DMS153 treated with DMSO at 0.1 percent for 48 hours (cell line): ENCODE data around the gene GGACT.
"Not testable (repeated sequence)": the region's sequence is repeated elsewhere in the genome, so short reads cannot be mapped to it uniquely, and the experiment has no call there.

Source experiments
- DNase-seq: peaks from one replicate; lab custom pipeline; 2025; ENCODE audit not compliant: unreplicated experiment; lab: John Stamatoyannopoulos, UW

The GGACT gene

DNA sequence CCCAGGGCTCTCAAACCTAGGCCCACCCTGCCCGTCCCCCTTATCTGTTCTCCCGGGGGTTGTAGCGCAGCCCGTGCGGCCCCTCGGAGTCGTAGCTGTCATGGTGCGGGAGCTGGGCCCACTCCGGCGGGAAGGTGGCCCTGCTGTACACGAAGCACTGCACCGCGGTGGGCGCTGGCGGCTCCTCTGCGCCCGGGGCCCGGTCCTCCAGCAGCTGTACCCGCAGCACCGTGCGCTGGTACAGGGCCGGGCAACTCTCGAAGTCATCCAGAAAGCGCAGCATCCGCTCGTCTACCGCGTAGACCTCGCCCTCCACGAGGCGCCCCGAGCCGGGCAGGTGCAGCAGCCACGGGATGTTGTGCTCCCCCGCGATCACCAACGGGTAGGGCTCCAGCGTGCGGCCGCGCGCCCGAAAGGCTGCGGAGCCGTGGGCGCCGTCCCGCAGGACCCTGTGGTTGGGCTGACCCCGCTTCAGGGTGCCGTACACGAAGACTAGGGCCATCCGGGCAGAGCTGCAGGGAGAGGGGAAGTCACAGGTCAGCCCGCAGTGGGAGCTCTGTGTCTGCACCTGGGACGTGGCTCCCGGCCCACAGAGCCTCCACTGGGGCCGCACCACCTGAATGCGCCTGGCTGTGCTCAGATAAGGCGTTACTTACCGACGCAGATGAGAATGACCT lies 56.4 kb downstream of the GGACT start:
- no peak for DNase-seq

DNA sequence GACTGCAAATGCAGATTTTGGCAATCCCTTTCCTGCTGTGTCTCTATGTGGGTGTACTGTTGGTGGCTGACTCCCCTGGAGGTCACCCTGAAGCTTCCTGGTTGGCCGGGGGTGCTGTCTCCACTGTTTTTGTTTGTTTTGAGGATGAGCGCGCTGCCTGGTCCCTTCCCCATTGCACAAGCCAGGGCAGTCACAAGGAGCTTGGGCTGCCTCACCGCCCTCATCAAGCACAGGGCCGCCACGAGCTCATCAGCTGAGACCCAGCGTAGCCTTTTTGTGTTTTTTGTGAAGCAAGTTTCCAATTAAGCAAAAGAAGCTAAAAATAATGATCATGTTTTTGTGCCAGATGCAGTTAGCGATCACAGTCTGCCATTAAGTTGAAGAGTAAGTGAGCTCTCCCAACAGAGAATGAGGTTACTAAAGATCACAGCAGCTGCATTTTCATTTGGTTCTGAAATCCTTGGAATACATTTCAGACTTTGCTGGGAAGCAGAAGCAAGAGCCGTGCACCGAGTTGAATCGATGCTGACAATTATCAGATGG lies 57.8 kb downstream of the GGACT start:
- no peak for DNase-seq

DNA sequence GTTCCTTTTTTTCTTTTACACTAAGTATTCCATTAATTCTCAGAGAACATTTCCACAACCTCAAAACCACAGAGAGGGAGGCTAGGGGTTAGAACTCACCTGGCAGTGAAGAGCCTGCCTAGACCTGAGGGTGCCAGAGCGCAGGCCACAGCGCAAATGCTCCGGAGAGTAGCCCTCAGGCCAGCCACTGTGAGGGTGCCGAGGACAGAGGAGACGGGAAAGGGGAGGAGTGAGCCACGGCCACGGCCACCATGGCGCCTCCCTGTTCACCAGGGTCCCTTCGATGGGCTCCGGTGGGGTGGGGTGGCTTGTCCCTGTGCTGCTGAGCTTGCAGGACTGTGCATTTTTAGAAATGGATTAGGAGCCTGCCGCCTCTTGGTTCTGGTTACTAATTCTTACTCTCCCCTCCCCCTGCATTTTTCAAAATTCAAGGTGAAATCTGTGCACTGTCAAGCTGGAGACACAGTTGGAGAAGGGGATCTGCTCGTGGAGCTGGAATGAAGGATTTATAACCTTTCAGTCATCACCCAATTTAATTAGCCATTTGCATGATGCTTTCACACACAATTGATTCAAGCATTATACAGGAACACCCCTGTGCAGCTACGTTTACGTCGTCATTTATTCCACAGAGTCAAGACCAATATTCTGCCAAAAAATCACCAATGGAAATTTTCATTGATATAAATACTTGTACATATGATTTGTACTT lies 58.8 kb downstream of the GGACT start:
- no peak for DNase-seq

DNA sequence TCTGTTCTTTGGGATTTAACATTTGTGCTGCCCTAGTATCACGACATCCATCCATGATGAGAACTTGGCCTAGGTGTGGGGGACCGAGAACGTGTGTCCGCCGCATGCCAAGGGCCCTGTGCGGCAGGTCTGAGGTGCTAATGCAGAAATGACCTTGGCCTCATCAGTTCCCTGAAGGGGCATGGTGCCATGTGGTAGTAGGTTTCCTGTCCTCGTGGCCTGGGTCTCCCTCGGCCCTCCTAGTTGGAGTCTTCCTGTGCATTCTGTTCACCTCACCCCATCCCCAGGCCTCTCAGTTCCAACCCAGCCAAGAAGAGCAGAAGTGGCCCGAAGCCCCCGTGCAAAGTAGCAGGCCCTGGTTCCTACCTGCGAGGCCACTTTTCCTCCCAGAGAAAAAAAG lies 59.8 kb downstream of the GGACT start:
- no peak for DNase-seq

DNA sequence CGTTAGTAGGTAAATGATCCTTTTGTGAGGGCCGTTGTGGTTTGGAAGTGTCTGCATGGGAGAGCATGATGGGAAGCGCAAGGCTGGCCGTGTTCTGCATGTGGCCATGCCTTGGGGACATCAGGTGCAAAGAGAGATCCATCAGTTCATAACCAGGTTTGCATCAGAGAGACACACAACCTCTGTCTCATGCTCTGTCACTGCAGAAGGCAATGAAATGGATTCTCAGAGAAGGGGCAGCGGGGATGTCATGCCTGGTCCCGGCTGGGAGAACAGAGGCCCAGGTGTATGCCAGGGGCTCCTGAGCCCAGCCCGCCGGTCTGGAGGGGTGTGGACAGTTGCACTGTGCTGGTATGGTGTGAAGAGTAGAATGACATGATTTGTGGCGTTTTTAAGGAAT lies 60.2 kb downstream of the GGACT start:
- no peak for DNase-seq

DNA sequence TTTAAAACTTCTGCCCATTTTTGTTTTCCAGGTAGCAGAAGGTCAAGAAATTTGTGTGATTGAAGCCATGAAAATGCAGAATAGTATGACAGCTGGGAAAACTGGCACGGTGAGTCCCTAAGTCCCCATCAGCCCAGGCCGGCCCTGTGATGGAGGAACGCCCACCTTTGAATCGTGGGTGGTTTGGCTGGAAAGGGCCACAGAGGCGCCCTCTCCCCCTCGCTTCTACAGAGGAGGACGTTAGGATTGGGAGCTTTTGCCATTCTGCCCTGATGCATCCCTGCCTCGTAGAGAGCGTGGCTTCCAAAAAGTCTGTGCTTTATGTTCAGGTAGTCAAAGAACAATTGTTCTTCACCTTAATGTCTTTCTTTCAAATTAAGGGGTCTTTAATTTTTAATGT lies 60.9 kb downstream of the GGACT start:
- no peak for DNase-seq

DNA sequence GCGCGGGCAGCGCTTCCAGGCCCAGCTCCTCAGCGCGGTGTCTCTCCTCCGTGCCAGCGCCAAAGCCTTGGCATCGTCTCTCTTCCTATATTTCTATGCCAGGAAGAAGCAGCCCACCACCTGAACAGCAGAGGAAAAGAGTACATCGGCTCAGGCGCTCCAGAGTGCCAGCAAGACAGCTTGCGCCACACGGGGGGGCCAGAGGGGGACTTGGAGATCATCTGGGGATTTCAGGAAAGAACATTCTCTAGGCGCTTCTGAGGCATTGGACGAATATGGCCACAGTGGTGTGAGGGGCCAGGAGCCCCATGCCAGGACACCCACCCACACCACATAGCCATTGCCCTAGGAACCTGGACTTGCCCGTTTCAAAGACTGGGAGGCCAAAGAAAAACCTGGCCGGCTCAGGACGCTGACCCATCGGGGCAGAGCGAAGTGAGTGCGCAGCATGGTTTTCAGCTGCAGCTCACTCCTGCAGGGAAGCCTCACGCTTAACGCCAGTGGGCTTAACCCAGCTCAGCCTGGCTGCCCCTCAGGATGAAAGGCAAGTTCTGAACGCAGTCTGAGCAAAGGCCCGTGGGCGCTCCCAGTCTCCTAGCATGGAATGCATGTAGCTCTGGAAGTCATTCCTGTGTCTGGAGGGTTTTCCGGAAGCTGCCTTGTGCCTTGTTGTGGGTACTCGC lies 62.1 kb downstream of the GGACT start:
- no peak for DNase-seq

DNA sequence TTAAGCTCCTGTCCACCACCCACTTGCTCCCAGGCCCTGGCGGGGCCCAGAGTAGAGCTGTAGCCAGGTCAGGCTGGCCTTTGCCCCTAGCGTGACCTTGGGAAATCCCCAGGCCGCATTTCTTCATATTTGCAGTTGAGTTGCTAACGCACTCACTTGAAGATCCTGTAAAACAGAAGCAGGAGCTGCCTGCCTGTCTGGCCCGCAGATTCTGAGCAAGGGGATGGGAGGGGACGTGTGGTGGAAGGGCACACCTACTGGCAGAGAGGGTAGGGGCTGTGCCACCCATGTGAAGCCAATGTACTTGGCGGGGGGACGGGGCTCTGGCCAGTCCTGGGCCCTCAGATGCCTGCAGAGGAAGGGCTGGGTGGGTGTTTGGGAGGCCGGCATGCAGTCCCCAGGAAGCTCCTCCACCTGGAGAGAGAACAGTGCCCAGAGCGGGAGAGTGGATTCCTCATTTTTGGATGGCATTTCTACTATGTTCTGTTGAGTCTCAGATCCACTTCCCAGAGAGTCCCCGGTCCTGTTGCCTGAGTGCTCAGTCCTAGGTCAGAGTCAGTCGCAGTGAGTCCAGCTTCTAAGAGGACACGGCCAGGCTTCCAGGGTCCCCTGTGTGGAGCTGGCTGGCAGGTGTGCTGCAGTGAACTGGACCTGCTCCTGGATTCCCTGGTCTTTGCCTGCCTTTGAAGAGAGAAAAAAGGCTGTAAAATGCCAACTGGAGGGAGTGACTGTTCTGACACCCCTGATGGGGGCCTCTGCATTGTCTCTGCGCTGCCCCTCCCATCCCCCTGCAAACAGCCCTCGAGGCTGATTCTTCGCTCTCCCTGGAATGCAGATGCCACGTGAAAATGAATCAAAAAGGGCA lies 62.9 kb downstream of the GGACT start:
- no peak for DNase-seq

DNA sequence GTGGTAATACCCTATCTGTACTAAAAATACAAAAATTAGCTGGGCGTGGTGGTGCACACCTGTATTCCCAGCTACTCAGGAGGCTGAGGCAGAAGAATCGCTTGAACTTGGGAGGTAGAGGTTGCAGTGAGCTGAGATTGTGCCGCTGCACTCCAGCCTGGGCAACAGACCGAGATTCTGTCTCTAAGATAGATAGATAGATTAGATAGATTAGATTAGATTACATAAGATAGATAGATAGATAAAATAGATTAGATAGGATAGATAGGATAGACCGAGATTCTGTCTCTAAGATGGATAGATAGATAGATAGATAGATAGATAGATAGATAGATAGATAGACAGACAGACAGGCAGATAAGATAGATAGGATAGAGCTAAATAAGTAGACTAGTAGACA lies 63.9 kb downstream of the GGACT start:
- not testable (repeated sequence) for DNase-seq

DNA sequence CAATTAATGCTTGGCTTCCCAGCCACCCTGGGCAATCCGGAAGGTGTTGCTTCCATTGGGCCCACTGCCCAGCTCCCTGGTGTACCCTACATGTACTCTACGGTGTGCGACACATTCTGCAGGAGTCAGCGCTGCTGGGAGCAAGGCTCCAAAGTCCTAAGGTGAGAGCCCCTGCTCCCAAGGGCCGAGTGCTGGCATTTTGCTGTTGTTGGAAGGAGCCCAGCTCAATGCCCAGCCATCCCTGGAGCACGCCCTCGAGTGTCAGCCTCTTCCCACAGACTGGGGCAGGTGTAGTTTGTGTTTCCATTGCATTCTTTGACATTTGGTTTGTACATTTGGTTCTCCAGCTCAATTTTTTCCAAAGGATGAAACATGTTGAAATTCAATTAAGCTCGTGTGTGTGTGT lies 64.6 kb downstream of the GGACT start:
- DNase-seq = no peak

DNA sequence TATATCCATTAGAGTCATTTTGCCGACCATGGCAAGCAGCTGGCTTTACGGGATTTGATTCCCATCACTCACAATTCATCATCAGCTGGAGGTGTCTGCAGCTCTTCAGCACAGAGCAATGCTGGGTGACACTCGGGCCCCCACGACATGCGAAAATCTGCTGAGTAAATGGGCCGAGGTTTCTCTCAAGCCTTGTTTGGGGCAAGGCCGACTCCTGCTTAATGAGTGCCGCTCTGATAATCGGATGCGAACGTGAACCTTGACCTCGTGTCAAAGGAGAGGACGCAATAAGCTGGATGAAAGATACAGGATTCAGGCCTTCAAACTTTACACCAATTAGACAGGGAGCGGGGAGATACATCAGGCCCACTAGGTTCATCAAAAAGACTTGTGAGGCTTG lies 65.2 kb downstream of the GGACT start:
- DNase-seq = no peak

DNA sequence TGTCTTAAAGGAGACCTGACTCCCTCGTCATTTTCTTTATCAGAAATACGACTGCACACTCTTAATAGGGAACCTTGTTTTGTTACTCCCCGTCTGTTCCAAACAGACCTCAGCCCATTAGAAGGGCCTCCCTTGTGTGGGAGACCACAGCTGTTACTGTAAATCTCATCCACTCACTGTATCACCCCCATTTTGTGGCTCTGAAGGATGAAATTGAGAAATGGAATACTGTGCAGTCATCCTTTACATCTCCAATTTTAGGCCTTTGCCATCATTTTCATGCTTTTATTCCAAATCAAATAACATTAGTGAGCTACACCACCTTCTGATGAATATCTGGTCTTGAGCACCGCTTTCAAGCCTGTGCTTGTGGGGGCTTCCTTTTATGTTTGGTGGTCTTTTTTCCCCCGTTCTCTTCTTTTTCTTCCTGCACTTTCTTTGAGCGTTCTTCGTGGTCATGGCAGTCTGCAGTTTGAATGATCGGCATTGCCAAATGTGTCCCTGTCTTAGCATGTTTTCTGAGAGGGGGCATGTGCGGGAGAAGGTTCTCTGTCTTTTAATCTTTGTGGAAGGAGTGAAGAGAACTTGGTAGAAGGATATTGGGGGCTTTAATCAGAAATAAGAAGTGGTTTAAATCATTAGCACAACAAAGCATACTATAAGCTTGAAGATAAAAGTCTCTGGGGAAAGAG lies 65.8 kb downstream of the GGACT start:
- no peak for DNase-seq

DNA sequence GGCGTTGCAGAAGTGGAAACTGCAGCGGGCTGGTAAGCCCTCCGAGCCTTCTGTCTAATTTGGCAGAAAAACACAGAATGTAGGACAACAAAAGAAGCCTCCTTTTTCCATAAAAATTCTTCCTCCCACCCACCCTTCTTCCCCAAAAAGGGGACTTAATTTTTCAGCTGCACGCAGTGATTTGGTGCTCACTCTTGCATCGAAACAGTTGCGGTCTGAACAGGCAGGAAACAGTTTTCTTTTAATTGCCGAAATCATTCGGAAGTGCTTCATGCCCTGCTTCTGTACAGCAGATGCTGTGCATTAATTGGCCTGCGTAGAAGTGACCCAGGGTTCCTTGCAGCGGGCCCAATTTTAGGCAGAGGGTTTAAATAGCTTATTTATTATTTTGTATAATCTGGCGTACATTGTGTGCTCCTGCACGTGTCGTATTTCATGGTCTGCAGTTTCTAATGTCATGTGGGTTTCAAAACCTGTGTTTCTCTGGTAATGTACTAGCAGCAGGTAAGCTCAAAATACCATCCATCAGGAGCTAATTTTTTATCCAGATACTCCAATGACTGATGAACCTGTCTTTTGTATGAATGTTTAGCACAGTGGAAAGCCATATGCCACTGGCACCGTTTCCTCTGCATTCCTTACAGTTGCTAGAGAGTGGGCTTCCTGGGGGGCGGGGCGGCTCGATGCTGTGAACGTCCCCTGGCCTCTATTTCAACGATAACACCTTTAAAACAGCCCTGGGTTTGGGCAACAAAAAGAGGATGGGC lies 66.6 kb downstream of the GGACT start:
- no peak for DNase-seq

DNA sequence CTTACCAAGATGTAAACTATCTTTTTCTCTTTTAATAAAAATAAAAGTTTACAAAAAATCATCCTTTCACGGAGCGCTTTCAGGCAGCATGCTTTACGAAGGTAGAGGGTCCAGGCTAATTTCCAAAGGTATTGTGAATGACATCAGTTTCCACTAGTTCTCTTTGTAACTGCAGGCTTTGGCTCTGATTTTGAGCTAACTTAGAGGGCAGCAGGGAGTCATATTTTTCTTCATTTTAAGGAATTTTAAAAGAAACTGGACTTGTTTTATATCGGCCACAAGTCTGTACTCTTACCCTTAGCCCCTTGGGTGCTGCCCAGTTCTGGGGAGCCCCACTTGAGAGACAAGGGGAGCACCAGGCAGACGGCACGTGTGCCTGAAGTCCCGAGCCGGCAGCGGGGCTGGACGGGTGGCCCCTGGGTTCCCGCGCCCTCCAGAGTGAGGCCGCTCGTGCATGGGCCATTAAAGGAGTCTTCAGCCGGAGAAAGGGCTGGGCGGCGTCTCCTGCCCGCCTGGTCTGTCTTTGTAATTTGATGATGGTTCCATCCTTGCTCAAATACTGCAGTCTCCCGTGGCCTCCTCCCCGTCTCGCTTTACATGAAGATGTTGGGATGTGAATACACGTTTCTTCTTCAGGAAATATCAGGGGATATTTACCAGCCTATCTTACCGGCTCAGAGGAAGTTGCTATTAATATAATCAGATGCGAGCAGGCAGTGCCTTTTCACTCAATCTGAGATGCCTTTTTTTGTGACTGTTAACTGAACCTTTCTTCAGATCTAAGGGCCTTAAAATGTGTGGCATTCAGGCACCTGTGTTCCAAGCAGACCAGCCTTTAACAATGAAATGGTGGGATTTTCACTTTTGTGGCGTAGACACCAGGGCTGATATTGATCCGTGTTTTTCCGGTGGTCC lies 67.4 kb downstream of the GGACT start:
- DNase-seq = no peak

DNA sequence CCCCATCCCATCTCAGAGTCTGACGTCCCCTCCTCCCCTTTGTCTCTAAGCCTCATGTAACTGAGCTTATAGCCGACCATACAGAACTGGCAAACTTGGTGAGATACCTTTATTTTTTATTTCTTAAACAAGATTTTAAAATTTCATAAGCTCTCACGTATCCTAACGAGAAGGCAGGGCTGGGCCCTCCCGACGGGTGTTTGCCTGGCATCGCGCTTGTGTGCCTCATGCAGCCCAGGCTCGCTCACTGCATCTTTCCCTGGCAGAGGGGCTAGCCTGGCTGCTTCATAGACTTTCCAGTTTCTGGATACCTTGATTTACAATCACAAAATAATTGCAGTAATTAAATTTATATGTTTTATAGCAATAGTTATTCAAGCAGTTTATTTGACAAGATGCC lies 69.0 kb downstream of the GGACT start:
- DNase-seq = no peak

DNA sequence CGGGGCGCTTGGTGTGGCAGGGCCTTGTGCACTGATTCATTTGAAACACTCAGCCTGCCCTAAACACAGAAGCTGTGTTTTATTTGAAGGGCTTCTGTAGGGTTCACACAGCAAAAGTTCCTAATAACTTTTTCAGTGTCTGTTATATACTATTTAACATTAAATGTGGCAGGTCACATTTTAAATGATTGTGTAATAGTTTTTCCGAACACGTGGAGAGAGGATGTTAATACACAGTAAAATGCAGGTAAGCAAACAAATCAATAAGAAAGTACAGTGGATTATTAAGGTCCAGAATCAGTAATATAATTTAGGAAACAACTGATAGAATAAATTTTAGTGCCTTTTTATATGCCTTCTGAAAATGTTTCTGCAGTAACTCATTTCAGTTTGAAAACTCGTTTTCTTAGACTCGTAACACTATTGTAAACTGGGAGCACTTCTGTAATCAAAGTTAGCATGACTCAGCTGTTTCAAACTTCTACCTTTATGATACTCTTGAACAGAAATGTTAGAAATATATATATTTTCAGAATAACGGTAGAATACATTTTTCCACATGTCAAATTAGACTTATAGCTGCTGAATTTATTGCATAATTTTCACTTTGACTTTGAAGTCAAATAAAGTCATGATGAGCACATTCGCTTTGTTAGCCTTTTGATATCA lies 70.1 kb downstream of the GGACT start:
- no peak for DNase-seq

DNA sequence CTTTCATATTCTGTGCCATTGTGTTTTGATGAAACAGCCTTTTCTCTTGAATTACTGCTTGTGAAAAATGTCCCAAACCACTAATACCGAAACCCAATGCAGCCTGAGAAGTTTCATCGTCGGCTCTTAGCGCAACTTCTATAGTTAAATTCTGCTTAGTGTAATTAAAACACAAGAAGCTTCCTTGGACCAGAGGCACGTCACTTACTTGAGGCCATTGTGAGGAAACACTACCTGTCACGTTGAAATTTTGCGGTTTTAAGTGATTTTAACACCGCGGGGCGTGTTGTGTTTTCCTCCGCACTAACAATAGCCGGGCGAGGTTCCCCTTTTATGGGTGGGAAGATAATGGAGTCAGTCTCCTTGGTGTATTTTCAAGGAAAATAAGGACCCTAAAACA lies 70.9 kb downstream of the GGACT start:
- DNase-seq = no peak

DNA sequence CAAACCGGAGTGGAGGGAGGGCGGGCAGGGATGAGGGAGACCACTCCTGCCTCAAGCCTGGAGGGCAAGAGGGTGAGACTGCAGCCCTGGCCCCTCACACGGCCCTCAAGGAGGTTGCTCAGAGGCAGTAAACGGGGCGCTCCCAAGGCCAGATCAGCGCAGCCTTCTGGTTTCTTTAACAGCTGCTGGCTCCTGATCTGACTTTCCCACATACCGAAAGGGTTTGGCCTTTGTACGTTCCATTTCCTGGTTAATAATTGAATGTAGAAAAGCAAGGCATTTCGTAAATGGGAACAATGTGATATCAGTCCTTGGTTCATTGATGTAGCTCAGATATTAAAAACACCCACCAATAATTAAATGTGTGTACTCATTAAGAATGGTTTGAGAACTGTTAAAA lies 71.5 kb downstream of the GGACT start:
- DNase-seq = no peak
